Gastrocnemius medialis (tissue), 4 donors: Measurements from ENCODE around the gene CLN3. TPM values are rescaled to one million over a fixed set of nuclear protein-coding genes. Genes with fewer than 3 reads are reported as not detected.
A peak's percentile ranks its signal among the peaks of the same experiment; 100 is the strongest.
"Not testable (repeated sequence)": the region's sequence is repeated elsewhere in the genome, so short reads cannot be mapped to it uniquely, and the experiment has no call there.

Source experiments
- ATAC-seq, 2 donors: fragments of 150-250 bp; one replicate each; pipeline ENCODE4 v1.9.1; 2016
- DNase-seq, 2 donors: peaks; one replicate each; pipeline ENCODE4 v3.0.0-alpha.2; 2019
- H3K27ac ChIP-seq, 4 donors: fragments of 200-600 bp; sonication (generic); 1 replicate in 1 of 4; 2 replicates in 3 of 4; pipeline ENCODE4 v1.5.1; 2016 to 2018; ENCODE audit warnings: mild to moderate bottlenecking in 2 of 4, moderate library complexity in 1 of 4
- H3K27me3 ChIP-seq, 3 donors: fragments of 200-600 bp; sonication (generic) in 2 of 3; 1 replicate in 1 of 3; 2 replicates in 2 of 3; pipeline versions ENCODE4 v1.5.1 to v1.6.0; 2016 to 2019; ENCODE audit warnings: mild to moderate bottlenecking in 1 of 3, moderate library complexity in 1 of 3
- H3K36me3 ChIP-seq, 2 donors: fragments of 200-600 bp; sonication (generic) in 1 of 2; one replicate each; pipeline ENCODE4 v1.5.1; 2017 to 2018
- H3K4me1 ChIP-seq, 2 donors: fragments of 200-600 bp; sonication (generic) in 1 of 2; one replicate each; pipeline ENCODE4 v1.5.1; 2016 to 2017; ENCODE audit warnings: mild to moderate bottlenecking in 2 of 2
- H3K4me3 ChIP-seq, 4 donors: fragments of 200-600 bp; sonication (generic) in 3 of 4; 1 replicate in 1 of 4; 2 replicates in 3 of 4; pipeline ENCODE4 v1.5.1; 2016 to 2019; ENCODE audit warnings: mild to moderate bottlenecking in 2 of 4
- H3K9me3 ChIP-seq, 3 donors: fragments of 200-600 bp; sonication (generic) in 2 of 3; 1 replicate in 1 of 3; 2 replicates in 2 of 3; pipeline ENCODE4 v1.5.1; 2016 to 2019
- POLR2A ChIP-seq, 2 donors: fragments of 450-650 bp; IDR thresholded peaks; one replicate each; pipeline ENCODE4 v1.6.1; 2017; ENCODE audit warnings: antibody characterized with exemption in 2 of 2, mild to moderate bottlenecking in 2 of 2, moderate library complexity in 2 of 2
- in situ Hi-C, 4 donors: fragments of 200-750 bp; cut with MboI; loops; one replicate each; pipeline versions ENCODE4 v1.15.0 to v1.8.0; 2017; ENCODE audit warnings: low sequenced_read_pairs in 4 of 4
- intact Hi-C: fragments of 100-400 bp; cut with DNase I; formaldehyde crosslinking; loops from one replicate; pipeline ENCODE4 v1.15.1; 2023; ENCODE audit warnings: low total_unique reads
- total RNA-seq, 4 donors: library from RNA; depleted of rRNA; stranded (reverse); fragments of >200 nt; gene quantifications; one replicate each; pipeline versions ENCODE4 v1.1.0 to v1.2.3, GENCODE V29; 2016
- TF ChIP-seq, protein P1 (sequence below), 5 experiments: fragments of 450-650 bp in 3 of 5; fragments of 200-600 bp in 2 of 5; sonication (generic) in 2 of 5; IDR thresholded peaks in 4 of 5; conservative IDR thresholded peaks in 1 of 5; 1 replicate in 4 of 5; 2 replicates in 1 of 5; pipeline ENCODE4 v1.5.1; 2016 to 2019; ENCODE audit warnings: antibody characterized with exemption in 5 of 5, mild to moderate bottlenecking in 3 of 5, moderate library complexity in 3 of 5

The CLN3 gene
- total RNA-seq, 4 donors from 2014 or later: 11.0 to 20.6 (median 18.8) TPM

DNA sequence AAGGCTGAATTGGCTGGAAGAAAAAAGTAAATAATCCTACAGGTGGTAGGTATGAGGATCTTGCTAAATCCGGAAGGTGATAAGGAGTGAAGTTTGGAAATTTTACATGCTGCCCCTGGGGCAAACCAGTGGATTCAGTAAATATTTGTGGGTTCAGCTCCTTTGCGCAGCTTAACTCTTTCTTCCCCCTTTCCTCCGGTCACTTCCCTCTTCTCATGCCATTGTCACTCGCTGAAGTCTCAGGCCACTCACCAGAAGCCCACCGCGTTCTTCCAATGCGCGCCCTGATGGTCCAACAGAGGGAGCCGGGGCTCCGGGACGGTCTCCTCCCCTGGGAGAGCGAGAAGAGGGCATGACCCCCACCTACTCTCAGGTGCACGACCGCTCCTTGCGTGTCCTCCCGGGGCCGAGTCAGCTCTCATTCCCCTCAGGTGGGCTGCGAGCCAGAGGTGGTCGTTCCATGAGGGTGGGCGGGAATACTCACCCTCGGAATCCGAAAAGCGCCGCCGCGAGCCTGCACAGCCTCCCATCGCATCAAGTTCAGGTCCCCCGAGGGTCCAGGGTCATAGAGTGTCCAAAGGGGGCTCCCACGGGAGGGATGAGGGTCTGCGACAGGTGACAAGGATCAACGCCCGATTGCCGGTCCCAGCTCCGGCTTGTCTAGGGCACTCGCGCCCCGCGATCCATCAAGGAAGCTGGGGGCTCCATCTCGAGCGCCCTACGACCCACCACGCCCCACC is 474 bp downstream of the CLN3 start:
- Histone ChIP-seq H3K9me3 (no peaks in the 10 kb centered on the region), H3K27me3 (no peaks in the 10 kb centered on the region), H3K36me3 (peaks cover 0 to 28% of the 10 kb centered on the region in 2 donors), H3K4me1 (peaks cover 0 to 11% of the 10 kb centered on the region in 2 donors), H3K4me3 (peak overlapping the region; percentile 83 to 97 (median 93)), H3K27ac (peak overlapping the region; percentile 89 to 98 (median 95))
- in situ Hi-C loops (loop anchor here (5.0 to 25.0 kb wide), 3 partner anchors 56 to 121 kb away; partner anchors contain the start of genes SGF29 (in 3 of the 4) and SULT1A1 (in 1 of the 4)), intact Hi-C loops (loop anchor here (1.0 to 5.0 kb wide), 3 partner anchors 57 to 126 kb away; no protein-coding TSS in a partner anchor)
- peak; percentile 61 to 62 for ATAC-seq
- peak in 1 of 2 donors; percentile 53 for DNase-seq
- no peak for TF ChIP-seq POLR2A (IDR thresholded peaks at IDR 0.05)
- TF ChIP-seq, protein P1, sequence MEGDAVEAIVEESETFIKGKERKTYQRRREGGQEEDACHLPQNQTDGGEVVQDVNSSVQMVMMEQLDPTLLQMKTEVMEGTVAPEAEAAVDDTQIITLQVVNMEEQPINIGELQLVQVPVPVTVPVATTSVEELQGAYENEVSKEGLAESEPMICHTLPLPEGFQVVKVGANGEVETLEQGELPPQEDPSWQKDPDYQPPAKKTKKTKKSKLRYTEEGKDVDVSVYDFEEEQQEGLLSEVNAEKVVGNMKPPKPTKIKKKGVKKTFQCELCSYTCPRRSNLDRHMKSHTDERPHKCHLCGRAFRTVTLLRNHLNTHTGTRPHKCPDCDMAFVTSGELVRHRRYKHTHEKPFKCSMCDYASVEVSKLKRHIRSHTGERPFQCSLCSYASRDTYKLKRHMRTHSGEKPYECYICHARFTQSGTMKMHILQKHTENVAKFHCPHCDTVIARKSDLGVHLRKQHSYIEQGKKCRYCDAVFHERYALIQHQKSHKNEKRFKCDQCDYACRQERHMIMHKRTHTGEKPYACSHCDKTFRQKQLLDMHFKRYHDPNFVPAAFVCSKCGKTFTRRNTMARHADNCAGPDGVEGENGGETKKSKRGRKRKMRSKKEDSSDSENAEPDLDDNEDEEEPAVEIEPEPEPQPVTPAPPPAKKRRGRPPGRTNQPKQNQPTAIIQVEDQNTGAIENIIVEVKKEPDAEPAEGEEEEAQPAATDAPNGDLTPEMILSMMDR (IDR thresholded peaks at IDR 0.05 in 4 of 5, conservative IDR thresholded peaks at IDR 0.05 in 1 of 5): peak in 4 of 5 experiments; percentile 35 to 70 (median 62)

- H3K27me3 ChIP-seq: no peaks in the 10 kb centered on the region
- peaks cover 0 to 7% of the 10 kb centered on the region in 2 donors for H3K4me1 ChIP-seq
- ATAC-seq: no peak
- peaks cover 0 to 58% of the 10 kb centered on the region in 2 donors for H3K36me3 ChIP-seq
- no peak overlapping the region for H3K27ac ChIP-seq
- DNase-seq: no peak
- intact Hi-C loops: no loop called here
- in situ Hi-C loops: loop anchor here in 1 of 4 donors (25.0 kb wide), 1 partner anchor 126 kb away; the partner anchor contains the start of gene SULT1A1
- TF ChIP-seq, protein P1 (IDR thresholded peaks at IDR 0.05 in 4 of 5, conservative IDR thresholded peaks at IDR 0.05 in 1 of 5): no peak
- TF ChIP-seq POLR2A (IDR thresholded peaks at IDR 0.05): no peak
- H3K9me3 ChIP-seq: no peaks in the 10 kb centered on the region
- no peak overlapping the region for H3K4me3 ChIP-seq
These were observed 5.6 kb downstream of the CLN3 start for GRCh38 chr16:28486266-28486665.

DNA sequence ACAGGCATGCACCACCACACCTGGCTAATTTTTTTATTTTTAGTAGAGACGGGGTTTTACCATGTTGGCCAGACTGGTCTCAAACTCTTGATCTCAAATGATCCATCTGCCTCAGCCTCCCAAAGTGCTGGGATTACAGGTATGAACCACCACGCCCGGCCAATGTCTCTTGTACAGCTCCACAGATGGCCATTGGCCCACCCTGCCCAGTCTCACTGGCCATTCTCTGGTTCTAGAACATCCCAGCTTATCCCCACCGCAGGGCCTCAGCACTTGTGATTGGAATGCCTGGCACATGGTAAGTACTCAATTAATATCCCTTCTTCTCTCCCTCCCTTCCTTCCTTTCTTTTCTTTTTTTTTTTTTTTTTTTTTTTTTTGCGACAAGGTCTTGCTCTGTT is 8.5 kb downstream of the CLN3 start:
- H3K27me3 ChIP-seq, DNase-seq, H3K27ac ChIP-seq, H3K9me3 ChIP-seq, H3K4me1 ChIP-seq, H3K4me3 ChIP-seq, ATAC-seq, intact Hi-C loops: not testable (repeated sequence)
- H3K36me3 ChIP-seq: peaks cover 0 to 74% of the 10 kb centered on the region in 2 donors
- in situ Hi-C loops: loop anchor here in 1 of 4 donors (25.0 kb wide), 1 partner anchor 129 kb away; the partner anchor contains the start of gene SULT1A1

- no peak overlapping the region for H3K4me3 ChIP-seq
- ATAC-seq: no peak
- in situ Hi-C loops (loop anchor here in 1 of 4 donors (25.0 kb wide), 1 partner anchor 130 kb away; the partner anchor contains the start of gene SULT1A1), intact Hi-C loops (no loop called here)
- peaks cover 0 to 77% of the 10 kb centered on the region in 2 donors for H3K36me3 ChIP-seq
- no peak overlapping the region for H3K27ac ChIP-seq
- H3K27me3 ChIP-seq: no peaks in the 10 kb centered on the region
- no peaks in the 10 kb centered on the region for H3K9me3 ChIP-seq
- TF ChIP-seq POLR2A (IDR thresholded peaks at IDR 0.05): no peak
- TF ChIP-seq, protein P1 (IDR thresholded peaks at IDR 0.05 in 4 of 5, conservative IDR thresholded peaks at IDR 0.05 in 1 of 5): no peak
- DNase-seq: no peak
- no peaks in the 10 kb centered on the region for H3K4me1 ChIP-seq
These were observed 9.8 kb downstream of the CLN3 start for GRCh38 chr16:28482026-28482425.

- H3K36me3 ChIP-seq: peaks cover 0 to 61% of the 10 kb centered on the region in 2 donors
- in situ Hi-C loops: loop anchor here in 1 of 4 donors (25.0 kb wide), 1 partner anchor 134 kb away; the partner anchor contains the start of gene SULT1A1
- no peaks in the 10 kb centered on the region for H3K4me1 ChIP-seq
- H3K27me3 ChIP-seq: no peaks in the 10 kb centered on the region
- TF ChIP-seq, protein P1 (IDR thresholded peaks at IDR 0.05 in 4 of 5, conservative IDR thresholded peaks at IDR 0.05 in 1 of 5): no peak
- no peak for TF ChIP-seq POLR2A (IDR thresholded peaks at IDR 0.05)
- ATAC-seq (no peak), DNase-seq (no peak)
- H3K9me3 ChIP-seq: no peaks in the 10 kb centered on the region
- H3K4me3 ChIP-seq: no peak overlapping the region
- H3K27ac ChIP-seq: no peak overlapping the region
- intact Hi-C loops: no loop called here
These were observed 13.2 kb downstream of the CLN3 start for GRCh38 chr16:28478506-28479180.
